ENCODE results near the gene ANO7.

DNA sequence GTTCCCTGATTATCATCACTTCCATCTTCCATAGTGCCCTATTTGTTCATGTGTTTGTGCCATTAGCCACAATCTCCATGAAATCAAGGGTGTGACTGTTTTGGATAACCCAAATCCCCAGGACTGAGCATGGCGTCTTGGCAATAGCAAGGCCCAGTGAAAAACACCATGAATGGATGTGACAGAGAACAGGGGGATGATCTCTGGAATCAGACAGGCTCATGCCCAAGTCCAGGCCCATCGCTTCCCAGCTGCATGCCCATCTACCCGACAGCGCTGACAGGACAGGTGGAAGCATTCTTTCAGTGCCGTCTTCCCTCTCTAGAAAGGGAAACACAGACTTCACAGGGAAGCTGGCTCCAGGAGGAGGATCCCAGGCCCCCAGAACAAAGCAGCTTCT is 77.0 kb downstream of the ANO7 start:
- TF ChIP-seq, protein P1, sequence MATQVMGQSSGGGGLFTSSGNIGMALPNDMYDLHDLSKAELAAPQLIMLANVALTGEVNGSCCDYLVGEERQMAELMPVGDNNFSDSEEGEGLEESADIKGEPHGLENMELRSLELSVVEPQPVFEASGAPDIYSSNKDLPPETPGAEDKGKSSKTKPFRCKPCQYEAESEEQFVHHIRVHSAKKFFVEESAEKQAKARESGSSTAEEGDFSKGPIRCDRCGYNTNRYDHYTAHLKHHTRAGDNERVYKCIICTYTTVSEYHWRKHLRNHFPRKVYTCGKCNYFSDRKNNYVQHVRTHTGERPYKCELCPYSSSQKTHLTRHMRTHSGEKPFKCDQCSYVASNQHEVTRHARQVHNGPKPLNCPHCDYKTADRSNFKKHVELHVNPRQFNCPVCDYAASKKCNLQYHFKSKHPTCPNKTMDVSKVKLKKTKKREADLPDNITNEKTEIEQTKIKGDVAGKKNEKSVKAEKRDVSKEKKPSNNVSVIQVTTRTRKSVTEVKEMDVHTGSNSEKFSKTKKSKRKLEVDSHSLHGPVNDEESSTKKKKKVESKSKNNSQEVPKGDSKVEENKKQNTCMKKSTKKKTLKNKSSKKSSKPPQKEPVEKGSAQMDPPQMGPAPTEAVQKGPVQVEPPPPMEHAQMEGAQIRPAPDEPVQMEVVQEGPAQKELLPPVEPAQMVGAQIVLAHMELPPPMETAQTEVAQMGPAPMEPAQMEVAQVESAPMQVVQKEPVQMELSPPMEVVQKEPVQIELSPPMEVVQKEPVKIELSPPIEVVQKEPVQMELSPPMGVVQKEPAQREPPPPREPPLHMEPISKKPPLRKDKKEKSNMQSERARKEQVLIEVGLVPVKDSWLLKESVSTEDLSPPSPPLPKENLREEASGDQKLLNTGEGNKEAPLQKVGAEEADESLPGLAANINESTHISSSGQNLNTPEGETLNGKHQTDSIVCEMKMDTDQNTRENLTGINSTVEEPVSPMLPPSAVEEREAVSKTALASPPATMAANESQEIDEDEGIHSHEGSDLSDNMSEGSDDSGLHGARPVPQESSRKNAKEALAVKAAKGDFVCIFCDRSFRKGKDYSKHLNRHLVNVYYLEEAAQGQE (IDR thresholded peaks at IDR 0.05; ENCODE audit: borderline replicate concordance in 1 of 2, low read depth in 1 of 2, low read length in 2 of 2): no peak
- TF ChIP-seq, protein P2, sequence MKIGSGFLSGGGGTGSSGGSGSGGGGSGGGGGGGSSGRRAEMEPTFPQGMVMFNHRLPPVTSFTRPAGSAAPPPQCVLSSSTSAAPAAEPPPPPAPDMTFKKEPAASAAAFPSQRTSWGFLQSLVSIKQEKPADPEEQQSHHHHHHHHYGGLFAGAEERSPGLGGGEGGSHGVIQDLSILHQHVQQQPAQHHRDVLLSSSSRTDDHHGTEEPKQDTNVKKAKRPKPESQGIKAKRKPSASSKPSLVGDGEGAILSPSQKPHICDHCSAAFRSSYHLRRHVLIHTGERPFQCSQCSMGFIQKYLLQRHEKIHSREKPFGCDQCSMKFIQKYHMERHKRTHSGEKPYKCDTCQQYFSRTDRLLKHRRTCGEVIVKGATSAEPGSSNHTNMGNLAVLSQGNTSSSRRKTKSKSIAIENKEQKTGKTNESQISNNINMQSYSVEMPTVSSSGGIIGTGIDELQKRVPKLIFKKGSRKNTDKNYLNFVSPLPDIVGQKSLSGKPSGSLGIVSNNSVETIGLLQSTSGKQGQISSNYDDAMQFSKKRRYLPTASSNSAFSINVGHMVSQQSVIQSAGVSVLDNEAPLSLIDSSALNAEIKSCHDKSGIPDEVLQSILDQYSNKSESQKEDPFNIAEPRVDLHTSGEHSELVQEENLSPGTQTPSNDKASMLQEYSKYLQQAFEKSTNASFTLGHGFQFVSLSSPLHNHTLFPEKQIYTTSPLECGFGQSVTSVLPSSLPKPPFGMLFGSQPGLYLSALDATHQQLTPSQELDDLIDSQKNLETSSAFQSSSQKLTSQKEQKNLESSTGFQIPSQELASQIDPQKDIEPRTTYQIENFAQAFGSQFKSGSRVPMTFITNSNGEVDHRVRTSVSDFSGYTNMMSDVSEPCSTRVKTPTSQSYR (CRISPR knock-in tag; IDR thresholded peaks at IDR 0.05; ENCODE audit: borderline replicate concordance): no peak
- TF ChIP-seq ZNF513 (CRISPR knock-in tag; conservative IDR thresholded peaks at IDR 0.05) (no peak), EP300 (IDR thresholded peaks at IDR 0.05; ENCODE audit: low read depth in 2 of 2, low read length in 2 of 2) (no peak), EP300 (CRISPR knock-in tag; IDR thresholded peaks at IDR 0.05; ENCODE audit: borderline replicate concordance) (no peak), YEATS2 (CRISPR knock-in tag; IDR thresholded peaks at IDR 0.05; ENCODE audit: borderline replicate concordance) (no peak), FOXA1 (IDR thresholded peaks at IDR 0.05) (no peak), FOXA1 (CRISPR knock-in tag; IDR thresholded peaks at IDR 0.05) (no peak), ESRRA (CRISPR knock-in tag; IDR thresholded peaks at IDR 0.05; ENCODE audit: low read depth) (no peak), ZNF614 (CRISPR knock-in tag; IDR thresholded peaks at IDR 0.05; ENCODE audit: borderline replicate concordance) (no peak), ZFP36 (IDR thresholded peaks at IDR 0.05; ENCODE audit: borderline replicate concordance, low read depth, low read length, partially characterized antibody) (no peak), NR2F1 (CRISPR knock-in tag; IDR thresholded peaks at IDR 0.05) (no peak)
- TF ChIP-seq, protein P3, sequence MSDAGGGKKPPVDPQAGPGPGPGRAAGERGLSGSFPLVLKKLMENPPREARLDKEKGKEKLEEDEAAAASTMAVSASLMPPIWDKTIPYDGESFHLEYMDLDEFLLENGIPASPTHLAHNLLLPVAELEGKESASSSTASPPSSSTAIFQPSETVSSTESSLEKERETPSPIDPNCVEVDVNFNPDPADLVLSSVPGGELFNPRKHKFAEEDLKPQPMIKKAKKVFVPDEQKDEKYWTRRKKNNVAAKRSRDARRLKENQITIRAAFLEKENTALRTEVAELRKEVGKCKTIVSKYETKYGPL (CRISPR knock-in tag; IDR thresholded peaks at IDR 0.05): no peak
- TF ChIP-seq, protein P4, sequence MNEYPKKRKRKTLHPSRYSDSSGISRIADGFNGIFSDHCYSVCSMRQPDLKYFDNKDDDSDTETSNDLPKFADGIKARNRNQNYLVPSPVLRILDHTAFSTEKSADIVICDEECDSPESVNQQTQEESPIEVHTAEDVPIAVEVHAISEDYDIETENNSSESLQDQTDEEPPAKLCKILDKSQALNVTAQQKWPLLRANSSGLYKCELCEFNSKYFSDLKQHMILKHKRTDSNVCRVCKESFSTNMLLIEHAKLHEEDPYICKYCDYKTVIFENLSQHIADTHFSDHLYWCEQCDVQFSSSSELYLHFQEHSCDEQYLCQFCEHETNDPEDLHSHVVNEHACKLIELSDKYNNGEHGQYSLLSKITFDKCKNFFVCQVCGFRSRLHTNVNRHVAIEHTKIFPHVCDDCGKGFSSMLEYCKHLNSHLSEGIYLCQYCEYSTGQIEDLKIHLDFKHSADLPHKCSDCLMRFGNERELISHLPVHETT (CRISPR knock-in tag; conservative IDR thresholded peaks at IDR 0.05): no peak
- TF ChIP-seq, protein P5, sequence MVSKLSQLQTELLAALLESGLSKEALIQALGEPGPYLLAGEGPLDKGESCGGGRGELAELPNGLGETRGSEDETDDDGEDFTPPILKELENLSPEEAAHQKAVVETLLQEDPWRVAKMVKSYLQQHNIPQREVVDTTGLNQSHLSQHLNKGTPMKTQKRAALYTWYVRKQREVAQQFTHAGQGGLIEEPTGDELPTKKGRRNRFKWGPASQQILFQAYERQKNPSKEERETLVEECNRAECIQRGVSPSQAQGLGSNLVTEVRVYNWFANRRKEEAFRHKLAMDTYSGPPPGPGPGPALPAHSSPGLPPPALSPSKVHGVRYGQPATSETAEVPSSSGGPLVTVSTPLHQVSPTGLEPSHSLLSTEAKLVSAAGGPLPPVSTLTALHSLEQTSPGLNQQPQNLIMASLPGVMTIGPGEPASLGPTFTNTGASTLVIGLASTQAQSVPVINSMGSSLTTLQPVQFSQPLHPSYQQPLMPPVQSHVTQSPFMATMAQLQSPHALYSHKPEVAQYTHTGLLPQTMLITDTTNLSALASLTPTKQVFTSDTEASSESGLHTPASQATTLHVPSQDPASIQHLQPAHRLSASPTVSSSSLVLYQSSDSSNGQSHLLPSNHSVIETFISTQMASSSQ (IDR thresholded peaks at IDR 0.05; ENCODE audit: low read depth): no peak
- TF ChIP-seq, protein P5 (CRISPR knock-in tag; IDR thresholded peaks at IDR 0.05; ENCODE audit: borderline replicate concordance): no peak
- TF ChIP-seq, protein P6, sequence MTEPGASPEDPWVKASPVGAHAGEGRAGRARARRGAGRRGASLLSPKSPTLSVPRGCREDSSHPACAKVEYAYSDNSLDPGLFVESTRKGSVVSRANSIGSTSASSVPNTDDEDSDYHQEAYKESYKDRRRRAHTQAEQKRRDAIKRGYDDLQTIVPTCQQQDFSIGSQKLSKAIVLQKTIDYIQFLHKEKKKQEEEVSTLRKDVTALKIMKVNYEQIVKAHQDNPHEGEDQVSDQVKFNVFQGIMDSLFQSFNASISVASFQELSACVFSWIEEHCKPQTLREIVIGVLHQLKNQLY (CRISPR knock-in tag; IDR thresholded peaks at IDR 0.05): no peak
